SK-N-SH (cell line): ENCODE data around the gene DDX19B.

ENCODE experiments used
- CTCF ChIP-seq: fragments of 200-600 bp; sonication (generic); IDR thresholded peaks from 2 replicates; pipeline ENCODE4 v1.6.1; 2017; ENCODE audit warnings: antibody characterized with exemption, mild to moderate bottlenecking, moderate library complexity
- GABPA ChIP-seq: IDR thresholded peaks from 2 replicates; pipeline ENCODE4 v1.4.0; 2012; ENCODE audit warnings: low read depth, mild to moderate bottlenecking
- NFIC ChIP-seq: IDR thresholded peaks from 2 replicates; pipeline ENCODE4 v1.4.0; 2012; ENCODE audit warnings: borderline replicate concordance
- PBX3 ChIP-seq: IDR thresholded peaks from 2 replicates; pipeline ENCODE4; 2012
- RXRA ChIP-seq: IDR thresholded peaks from 2 replicates; pipeline ENCODE4 v1.4.0; 2012; ENCODE audit warnings: low read depth, mild to moderate bottlenecking, borderline replicate concordance
- TAF1 ChIP-seq: IDR thresholded peaks from 2 replicates; pipeline ENCODE4 v1.6.1; 2012; ENCODE audit warnings: low read depth, mild to moderate bottlenecking, low read length, moderate library complexity, borderline replicate concordance
- TEAD4 ChIP-seq: IDR thresholded peaks from 2 replicates; pipeline ENCODE4 v1.4.0; 2012; ENCODE audit warnings: mild to moderate bottlenecking, borderline replicate concordance; ENCODE audit not compliant: insufficient read depth
- USF2 ChIP-seq: fragments of 150-350 bp; IDR thresholded peaks from 2 replicates; pipeline ENCODE4 v1.6.1; 2017; ENCODE audit warnings: antibody characterized with exemption, low read length, low read depth, borderline replicate concordance

- TF ChIP-seq CTCF (no peak), TAF1 (no peak), GABPA (no peak), TEAD4 (no peak), PBX3 (no peak), USF2 (no peak), NFIC (no peak), RXRA (no peak)
Measured at GRCh38 chr16:70269471-70269870, 29.5 kb upstream of the DDX19B start.
